LNCaP clone FGC (cell line): ENCODE measurements around the gene PBLD.

ENCODE experiments used
- DNase-seq: peaks from one replicate; pipeline ENCODE4 v3.0.0-alpha.2; 2011; ENCODE audit warnings: low read depth
- H3K4me3 ChIP-seq: 2 replicates; pipeline ENCODE4 v1.5.1; 2011; ENCODE audit warnings: mild to moderate bottlenecking, low read depth, low read length, control low read depth
- TF ChIP-seq, protein P1 (sequence below): IDR thresholded peaks from 2 replicates; pipeline ENCODE4 v1.5.1; 2012; ENCODE audit warnings: mild to moderate bottlenecking; ENCODE audit not compliant: control insufficient read depth, insufficient read depth; ENCODE audit errors: extremely low read depth

Gene PBLD

DNA sequence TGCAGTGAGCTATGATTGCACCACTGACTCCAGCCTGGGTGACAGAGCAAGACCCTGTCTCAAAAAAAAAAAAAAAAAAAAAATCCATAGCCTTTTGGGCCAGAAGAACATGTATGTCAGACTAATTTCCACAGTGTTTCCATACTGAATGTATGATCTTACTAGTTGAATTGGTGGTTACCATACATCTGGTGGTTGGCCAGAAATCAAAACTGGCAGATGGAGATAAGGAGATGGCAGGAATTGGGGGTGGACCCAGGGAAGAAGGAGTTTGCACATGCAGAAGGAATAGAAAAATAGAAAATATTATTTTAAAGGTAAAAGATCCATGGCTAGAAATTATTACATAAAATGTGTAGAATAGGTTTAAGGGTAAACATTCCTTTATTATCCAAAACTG lies 97.1 kb downstream of the PBLD start:
- no peak overlapping the region for H3K4me3 ChIP-seq
- TF ChIP-seq, protein P1, sequence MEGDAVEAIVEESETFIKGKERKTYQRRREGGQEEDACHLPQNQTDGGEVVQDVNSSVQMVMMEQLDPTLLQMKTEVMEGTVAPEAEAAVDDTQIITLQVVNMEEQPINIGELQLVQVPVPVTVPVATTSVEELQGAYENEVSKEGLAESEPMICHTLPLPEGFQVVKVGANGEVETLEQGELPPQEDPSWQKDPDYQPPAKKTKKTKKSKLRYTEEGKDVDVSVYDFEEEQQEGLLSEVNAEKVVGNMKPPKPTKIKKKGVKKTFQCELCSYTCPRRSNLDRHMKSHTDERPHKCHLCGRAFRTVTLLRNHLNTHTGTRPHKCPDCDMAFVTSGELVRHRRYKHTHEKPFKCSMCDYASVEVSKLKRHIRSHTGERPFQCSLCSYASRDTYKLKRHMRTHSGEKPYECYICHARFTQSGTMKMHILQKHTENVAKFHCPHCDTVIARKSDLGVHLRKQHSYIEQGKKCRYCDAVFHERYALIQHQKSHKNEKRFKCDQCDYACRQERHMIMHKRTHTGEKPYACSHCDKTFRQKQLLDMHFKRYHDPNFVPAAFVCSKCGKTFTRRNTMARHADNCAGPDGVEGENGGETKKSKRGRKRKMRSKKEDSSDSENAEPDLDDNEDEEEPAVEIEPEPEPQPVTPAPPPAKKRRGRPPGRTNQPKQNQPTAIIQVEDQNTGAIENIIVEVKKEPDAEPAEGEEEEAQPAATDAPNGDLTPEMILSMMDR: no peak
- DNase-seq: no peak

DNA sequence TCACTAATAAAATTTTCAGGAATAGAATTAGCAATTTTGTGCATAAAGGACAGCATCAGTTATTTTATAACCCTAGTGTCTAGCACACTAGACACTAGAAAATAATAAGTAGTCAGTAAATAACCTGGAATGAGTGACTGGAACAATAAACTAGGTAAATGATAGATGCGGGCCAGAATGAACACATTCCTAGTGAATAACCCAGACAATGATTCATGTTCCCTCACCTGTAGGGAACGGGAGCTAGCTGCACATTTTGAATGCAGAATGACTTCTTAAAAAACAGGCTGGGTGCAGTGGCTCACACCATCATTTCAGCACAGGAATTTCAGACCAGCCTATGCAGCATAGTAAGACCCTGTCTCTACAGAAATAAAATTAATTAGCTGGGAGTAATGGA lies 97.6 kb downstream of the PBLD start:
- no peak for DNase-seq
- TF ChIP-seq, protein P1: no peak

DNA sequence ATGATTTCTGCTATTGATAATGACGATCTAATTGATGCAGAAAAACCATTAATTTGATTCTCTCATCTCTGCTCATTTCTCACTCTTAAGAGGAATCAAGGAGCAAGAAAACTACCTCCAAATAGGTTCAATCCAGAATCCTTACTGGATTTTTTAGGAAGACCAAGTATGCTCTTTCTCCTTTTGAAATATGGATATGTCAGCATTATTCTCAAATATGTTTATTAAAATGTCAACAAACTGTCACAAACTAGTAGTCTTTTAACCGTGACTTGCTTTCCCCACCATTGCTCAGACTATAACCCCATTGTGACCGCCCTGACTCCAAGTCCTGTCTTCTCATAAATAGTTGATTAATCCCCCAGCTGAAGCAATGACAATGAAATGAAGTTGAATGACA lies 99.7 kb downstream of the PBLD start:
- no peak overlapping the region for H3K4me3 ChIP-seq
- no peak for DNase-seq
- TF ChIP-seq, protein P1: no peak

More for the DNA sequence above, 97.6 kb downstream of the PBLD start:
- H3K4me3 ChIP-seq: no peak overlapping the region
